ENCODE data around the gene TMEM63C.

TMEM63C gene

GRCh38 chr14:77208979-77209318 lies 27.4 kb downstream of the TMEM63C start:
- no peak for ATAC-seq

GRCh38 chr14:77212097-77212870 lies 30.7 kb downstream of the TMEM63C start:
- TF ChIP-seq ZFP3 (CRISPR knock-in tag; IDR thresholded peaks at IDR 0.05) (no peak), RARB (CRISPR knock-in tag; IDR thresholded peaks at IDR 0.05) (no peak), SNAI2 (CRISPR knock-in tag; IDR thresholded peaks at IDR 0.05) (no peak), BACH2 (CRISPR knock-in tag; IDR thresholded peaks at IDR 0.05; ENCODE audit: borderline replicate concordance) (no peak), GLIS3 (CRISPR knock-in tag; IDR thresholded peaks at IDR 0.05) (no peak)
- ATAC-seq = no peak

More at GRCh38 chr14:77208979-77209318, 27.4 kb downstream of the TMEM63C start:
- TF ChIP-seq ZNF70 (CRISPR knock-in tag; IDR thresholded peaks at IDR 0.05) = no peak
- TF ChIP-seq CREB5 (CRISPR knock-in tag; IDR thresholded peaks at IDR 0.05; ENCODE audit: low read depth) = no peak
- TF ChIP-seq TSHZ2 (CRISPR knock-in tag; IDR thresholded peaks at IDR 0.05) = no peak
- TF ChIP-seq RARB (CRISPR knock-in tag; IDR thresholded peaks at IDR 0.05) = no peak

GRCh38 chr14:77212943-77213678 lies 31.5 kb downstream of the TMEM63C start:
- peak; percentile 89 for ATAC-seq
- TF ChIP-seq ZC3H10 (CRISPR knock-in tag; IDR thresholded peaks at IDR 0.05) = no peak
- no peak for TF ChIP-seq OSR1 (CRISPR knock-in tag; IDR thresholded peaks at IDR 0.05)
- no peak for TF ChIP-seq ESRRG (CRISPR knock-in tag; IDR thresholded peaks at IDR 0.05)
- no peak for TF ChIP-seq TOX (CRISPR knock-in tag; IDR thresholded peaks at IDR 0.05; ENCODE audit: borderline replicate concordance)
- TF ChIP-seq PPARA (CRISPR knock-in tag; IDR thresholded peaks at IDR 0.05; ENCODE audit: borderline replicate concordance) = no peak
- TF ChIP-seq TCF4 (CRISPR knock-in tag; IDR thresholded peaks at IDR 0.05; ENCODE audit: borderline replicate concordance) = no peak
- no peak for TF ChIP-seq POU6F1 (CRISPR knock-in tag; IDR thresholded peaks at IDR 0.05; ENCODE audit: borderline replicate concordance, low read depth)
- no peak for TF ChIP-seq SNAI2 (CRISPR knock-in tag; IDR thresholded peaks at IDR 0.05)
- no peak for TF ChIP-seq CREB5 (CRISPR knock-in tag; IDR thresholded peaks at IDR 0.05; ENCODE audit: low read depth)
- TF ChIP-seq BACH2 (CRISPR knock-in tag; IDR thresholded peaks at IDR 0.05; ENCODE audit: borderline replicate concordance) = no peak
- no peak for TF ChIP-seq ZFP3 (CRISPR knock-in tag; IDR thresholded peaks at IDR 0.05)
- TF ChIP-seq ISL1 (CRISPR knock-in tag; IDR thresholded peaks at IDR 0.05) = no peak
- no peak for TF ChIP-seq CSRNP3 (CRISPR knock-in tag; IDR thresholded peaks at IDR 0.05)
- no peak for TF ChIP-seq ZFP30 (CRISPR knock-in tag; IDR thresholded peaks at IDR 0.05)
- TF ChIP-seq ZNF565 (CRISPR knock-in tag; conservative IDR thresholded peaks at IDR 0.05; ENCODE audit: low read depth) = no peak
- TF ChIP-seq CSDC2 (CRISPR knock-in tag; IDR thresholded peaks at IDR 0.05) = no peak
- no peak for TF ChIP-seq TSHZ2 (CRISPR knock-in tag; IDR thresholded peaks at IDR 0.05)
- no peak for TF ChIP-seq ZNF8 (CRISPR knock-in tag; IDR thresholded peaks at IDR 0.05)
- TF ChIP-seq ARNTL (CRISPR knock-in tag; IDR thresholded peaks at IDR 0.05; ENCODE audit: borderline replicate concordance, low read depth) = no peak
